DMS153 (cell line): ENCODE measurements around the gene IGSF11.
"Not testable (repeated sequence)": the region's sequence is repeated elsewhere in the genome, so short reads cannot be mapped to it uniquely, and the experiment has no call there.

ENCODE experiments used
- DNase-seq: peaks from one replicate; lab custom pipeline; 2025; lab: John Stamatoyannopoulos, UW

Gene IGSF11, protein sequence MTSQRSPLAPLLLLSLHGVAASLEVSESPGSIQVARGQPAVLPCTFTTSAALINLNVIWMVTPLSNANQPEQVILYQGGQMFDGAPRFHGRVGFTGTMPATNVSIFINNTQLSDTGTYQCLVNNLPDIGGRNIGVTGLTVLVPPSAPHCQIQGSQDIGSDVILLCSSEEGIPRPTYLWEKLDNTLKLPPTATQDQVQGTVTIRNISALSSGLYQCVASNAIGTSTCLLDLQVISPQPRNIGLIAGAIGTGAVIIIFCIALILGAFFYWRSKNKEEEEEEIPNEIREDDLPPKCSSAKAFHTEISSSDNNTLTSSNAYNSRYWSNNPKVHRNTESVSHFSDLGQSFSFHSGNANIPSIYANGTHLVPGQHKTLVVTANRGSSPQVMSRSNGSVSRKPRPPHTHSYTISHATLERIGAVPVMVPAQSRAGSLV

DNA sequence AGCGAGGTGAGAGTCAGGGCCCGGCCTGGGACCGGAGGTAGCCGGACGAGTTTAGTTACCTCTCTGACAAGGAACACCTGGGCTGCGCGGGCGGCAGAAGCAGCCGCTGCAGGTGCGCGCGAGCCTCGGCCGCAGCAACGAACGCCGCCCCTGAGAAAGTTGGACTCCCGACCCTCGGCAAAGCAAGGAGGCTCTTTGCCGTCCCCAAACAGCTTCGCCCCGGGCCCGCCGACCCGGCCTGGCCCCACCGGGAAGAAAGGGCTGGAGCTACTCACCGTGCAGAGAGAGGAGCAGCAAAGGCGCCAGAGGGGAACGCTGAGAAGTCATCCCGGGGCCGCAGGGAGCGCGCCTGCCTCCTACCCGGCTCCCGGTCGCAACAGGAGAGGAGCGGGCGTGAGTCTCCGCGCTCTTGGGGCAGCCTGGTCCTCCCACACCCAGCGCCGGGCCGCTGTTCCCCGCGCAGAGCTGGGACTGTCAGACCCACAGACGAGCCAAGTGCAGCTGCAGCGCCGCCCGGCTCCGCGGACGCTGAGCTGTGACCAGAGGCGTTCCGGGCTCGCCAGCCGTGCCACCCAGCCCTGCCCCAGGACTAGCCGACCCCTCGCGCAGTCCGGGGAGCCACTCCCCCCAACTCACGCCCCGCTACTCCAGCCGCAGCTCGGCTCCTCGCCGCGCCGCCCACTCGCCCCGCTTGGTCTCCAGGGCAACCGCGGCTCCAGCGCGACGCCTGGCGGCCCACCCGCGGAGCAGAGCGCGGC lies at the start of gene IGSF11:
Gene IGSF11, minus strand, starts transcription at position 591 of the 758 bp plus-strand sequence. Its CDS starts 264 bp downstream, at position 327.
- peak; percentile 50 for DNase-seq

DNA sequence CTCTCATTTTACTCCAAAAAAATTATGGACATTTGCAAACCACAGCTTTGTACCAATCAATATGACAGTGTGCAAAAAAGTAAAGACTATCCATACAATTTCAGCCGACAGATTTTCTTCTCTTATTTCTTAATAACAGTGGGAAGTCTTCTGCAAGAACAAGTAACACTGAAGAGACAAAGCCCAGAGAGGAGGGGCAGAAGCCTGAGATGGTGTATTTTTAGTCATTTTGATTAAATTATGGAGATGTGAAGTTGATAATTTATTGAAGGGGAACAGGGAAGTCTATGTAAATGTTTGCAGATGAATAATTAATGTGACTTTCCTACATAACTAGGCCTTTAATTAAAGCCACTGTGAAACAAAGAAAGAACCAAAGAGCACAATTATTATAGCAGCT lies 45.7 kb upstream of the IGSF11 start:
- DNase-seq = no peak

DNA sequence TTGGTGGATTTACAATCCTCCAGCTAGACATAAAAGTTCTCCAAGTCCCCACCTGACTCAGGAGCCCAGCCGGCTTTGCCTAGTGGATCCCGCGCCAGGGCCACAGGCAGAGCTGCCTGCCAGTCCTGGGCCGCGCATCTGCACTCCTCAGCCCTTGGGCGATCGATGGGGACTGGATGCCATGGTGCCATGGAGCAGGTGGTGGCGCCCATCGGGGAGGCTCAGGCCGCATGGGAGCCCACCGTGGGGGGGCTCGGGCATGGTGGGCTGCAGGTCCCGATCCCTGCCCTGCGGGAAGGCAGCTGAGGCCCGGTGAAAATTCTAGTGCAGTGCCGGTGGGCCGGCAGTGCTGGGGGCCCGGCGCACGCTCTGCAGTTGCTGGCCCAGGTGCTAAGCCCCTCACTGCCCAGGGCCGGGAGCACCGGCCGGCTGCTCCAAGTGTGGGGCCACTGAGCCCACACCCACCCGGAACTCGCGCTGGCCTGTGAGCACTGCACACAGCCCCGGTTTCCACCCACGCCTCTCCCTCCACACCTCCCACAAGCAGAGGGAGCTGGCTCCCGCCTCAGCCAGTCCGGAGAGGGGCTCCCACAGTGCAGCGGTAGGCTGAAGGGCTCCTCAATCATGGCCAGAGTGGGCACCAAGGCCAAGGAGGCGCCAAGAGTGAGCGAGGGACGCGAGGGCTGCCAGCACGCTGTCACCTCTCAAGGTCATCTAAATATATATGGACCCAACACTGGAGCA lies 38.8 kb upstream of the IGSF11 start:
- DNase-seq = no peak

DNA sequence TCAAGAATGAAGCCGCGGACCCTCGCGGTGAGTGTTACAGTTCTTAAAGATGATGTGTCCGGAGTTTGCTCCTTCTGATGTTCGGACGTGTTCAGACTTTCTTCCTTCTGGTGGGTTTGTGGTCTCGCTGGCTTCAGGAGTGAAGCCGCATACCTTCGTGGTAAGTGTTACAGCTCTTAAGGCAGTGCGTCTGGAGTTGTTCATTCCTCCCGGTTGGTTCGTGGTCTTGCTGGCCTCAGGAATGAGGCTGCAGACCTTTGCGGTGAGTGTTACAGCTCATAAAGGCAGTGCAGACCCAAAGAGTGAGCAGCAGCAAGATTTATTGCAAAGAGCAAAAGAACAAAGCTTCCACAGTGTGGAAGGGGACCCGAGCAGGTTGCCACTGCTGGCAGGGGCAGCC lies 37.8 kb upstream of the IGSF11 start:
- DNase-seq = not testable (repeated sequence)

DNA sequence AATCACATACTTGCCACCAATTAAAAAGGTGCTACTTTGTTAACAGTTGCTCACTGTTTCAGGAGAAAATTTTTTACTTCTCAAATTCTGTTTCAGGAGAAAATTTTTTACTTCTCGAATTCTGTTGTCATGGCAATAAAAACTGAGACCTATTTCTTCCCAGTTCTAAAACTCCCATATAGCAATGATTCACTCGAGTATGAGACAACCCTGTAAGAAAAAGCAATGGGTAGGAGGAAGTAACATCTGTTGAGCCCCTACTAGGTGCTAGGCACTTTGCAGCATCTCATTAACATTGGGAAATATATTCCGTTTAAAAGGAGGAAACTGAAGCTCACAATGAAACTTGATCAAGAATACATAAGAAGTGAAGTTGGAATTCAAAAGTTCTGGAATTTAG lies 35.1 kb upstream of the IGSF11 start:
- no peak for DNase-seq

DNA sequence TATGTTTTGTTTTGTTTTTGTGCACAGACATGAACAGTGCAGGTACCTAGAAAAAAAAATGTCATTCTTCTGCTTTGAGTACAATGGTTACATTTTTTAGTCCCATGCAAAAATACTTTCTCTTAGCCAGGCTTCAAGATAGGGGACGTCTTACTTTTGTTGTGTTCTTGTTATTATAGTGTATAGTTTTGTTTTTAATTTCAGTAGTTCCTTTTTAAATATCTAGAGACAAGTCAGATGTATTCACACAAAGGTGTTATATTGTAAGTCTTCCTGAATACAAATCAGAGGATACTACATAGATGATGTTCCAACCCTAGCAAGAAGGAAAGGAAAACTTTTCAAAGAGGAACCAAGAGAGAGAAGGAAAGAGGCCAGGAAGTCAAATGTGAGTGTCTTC lies 28.8 kb upstream of the IGSF11 start:
- no peak for DNase-seq

DNA sequence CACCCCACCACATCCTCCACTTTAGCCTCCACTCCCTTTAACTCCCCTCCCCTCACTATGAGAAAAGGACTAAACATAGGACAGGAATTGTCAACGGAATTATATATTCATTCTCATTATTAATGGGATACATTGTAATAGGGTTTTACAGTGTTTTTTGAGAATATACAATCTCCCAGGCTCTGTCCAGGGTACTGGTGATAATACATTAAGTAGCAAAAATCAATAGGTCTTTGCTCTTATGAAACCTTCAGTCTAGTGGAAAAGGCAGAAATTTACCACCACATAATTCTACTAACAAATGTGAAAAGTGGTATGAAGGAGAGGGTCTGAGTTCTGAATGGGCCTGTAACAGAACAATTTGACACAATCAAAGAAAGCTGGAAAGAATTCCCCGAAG lies 28.2 kb upstream of the IGSF11 start:
- DNase-seq = no peak

DNA sequence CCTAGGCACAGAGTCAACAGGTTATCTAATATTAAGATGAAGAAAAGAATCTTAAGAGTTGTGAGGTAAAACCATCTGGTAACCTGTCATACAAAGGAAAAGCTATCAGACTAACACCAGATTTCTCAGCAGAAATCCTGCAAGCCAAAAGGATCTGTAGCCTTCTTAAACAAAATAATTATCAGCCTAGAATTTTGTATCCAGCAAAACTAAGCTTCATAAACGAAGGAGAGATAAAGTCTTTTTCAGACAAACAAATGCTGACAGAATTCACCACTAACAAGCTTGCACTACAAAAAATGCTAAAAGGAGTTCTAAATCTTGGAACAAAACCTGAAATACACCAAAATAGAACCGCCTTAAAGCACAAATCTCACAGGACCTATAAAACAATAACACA lies 9.9 kb upstream of the IGSF11 start:
- no peak for DNase-seq

DNA sequence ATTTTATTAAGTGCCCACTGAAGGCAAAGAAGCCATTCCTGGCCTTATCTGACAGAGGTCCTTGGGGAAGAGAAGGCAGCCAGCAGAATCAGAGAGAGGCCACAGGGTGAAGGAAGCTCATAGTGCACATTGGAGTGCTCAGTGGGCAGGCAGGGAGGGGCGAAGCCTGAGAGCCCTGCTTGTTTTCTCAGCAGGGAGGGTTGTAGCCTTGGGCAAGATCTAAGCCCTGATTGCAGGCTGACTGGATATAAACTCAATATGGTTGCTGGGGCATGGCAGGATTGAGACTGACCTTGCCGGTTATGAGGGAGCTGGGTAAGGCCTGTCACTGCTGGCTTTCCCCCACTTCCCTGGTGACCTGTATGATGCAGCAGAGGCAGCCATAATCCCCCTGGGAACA lies 7.5 kb upstream of the IGSF11 start:
- DNase-seq = no peak

DNA sequence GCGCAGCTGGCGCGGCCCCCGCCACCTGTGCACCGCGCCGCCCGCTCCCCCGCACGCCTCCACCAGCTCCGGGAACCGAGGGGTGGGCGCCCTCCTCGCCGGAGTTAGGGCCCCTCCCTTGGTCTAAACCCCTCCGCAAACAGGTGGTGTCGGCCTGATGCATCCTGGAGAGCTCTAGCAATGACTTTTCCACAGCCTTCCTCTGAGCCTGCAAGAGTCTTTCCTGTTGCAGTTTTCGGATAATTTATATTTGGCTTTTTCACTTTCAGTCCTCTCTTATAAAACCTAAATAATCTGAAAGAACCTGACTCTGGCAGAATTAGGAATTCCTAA lies 334 bp upstream of the IGSF11 start:
- DNase-seq = no peak

DNA sequence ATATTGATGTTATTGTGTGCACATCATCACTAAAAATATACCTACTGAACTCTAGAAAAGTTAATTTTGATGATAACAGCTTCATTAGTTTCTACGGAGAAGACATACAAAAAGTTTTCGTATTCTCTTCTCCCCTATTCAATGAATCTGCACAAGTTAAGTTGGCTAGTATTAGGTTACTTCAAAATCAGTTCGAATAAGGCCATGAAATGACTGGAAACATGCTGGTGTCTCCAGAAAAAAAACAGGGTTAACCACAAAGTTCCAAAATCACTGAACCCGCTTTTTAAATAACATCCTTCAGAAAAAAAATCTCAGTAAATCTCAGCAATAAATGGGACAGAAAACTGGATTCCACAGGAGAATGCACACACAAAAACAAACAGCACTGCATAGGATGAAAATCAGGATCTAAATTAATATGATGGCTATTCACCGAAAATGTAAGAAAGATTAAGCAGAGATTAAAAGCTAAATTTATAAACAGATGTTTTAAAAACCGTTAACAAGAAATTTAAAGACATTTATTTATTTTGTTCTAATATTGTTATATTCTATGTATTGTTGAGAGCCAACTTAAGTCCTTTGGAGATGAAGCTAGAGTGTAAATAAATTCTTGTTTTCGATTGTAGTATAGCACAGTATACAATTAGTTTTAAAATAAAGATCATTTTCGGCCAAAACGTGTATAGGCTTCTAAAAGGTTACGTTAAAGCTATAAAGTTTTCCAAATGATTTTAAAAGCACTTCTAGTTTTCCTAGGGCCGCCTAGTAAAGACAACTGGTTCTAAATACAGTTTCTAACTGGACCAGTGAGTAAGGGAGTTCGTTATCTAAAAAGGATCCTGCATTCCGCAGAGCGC lies 1.0 kb downstream of the IGSF11 start:
- DNase-seq = no peak

DNA sequence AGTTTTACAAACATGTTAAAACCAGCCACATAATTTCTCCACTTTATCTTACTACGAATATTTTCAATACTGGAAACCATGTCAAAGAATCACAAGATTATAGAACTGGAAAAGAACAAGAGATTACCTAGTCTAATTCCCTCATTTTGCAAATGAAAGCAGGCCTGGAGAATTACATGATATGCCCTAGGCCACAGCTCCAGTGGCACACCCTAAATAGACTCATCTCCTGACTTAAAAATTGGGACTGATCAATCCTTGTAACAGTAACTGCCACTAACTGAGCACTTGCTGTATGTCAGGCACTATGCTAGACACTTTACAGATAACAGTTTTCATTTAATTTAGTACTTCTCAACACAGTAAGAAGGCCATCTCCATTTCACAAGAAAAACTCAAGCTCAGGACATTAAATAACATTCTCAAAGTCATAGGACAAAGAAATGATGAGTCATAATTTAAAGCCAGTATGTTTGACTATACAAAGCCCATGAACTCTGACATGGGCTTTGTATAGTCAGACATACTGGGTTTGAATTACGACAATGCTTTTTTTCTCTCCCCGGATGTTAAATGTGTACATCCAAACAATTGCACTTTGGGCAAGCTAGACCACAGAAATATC lies 9.4 kb downstream of the IGSF11 start:
- no peak for DNase-seq

DNA sequence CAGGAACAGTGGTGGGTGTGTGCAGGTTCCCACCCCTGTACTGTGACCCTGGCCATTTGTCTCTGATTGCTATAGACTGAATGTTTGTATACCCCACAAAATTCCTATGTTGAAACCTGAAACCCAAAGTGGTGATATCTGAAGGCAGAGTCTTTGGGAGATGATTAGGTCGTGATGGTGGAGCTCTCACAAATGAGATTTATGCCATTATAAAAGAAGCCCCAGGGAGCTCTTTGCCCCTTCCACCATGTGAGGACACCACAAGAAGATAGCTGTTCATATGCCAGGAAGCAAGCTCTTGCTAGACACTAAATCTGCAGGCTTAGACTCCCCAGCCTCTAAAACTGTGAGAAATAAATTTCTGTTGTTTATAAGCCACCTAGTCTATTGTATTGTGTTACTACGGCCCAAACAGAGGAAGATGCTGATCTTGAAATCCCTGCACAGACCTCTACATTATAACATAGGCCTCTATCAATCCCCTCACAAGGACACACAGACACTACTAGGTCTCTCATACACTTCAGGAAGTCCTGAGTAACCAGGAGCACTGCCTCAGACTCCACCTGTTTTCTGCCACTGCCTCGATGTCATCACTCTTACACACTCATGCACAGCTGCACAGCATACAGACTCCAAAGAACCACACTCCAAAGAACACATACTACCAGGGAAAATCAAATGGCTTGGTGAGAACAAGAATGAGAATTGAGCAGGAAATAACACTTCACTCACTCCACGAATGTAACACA lies 14.7 kb downstream of the IGSF11 start:
- DNase-seq = no peak

DNA sequence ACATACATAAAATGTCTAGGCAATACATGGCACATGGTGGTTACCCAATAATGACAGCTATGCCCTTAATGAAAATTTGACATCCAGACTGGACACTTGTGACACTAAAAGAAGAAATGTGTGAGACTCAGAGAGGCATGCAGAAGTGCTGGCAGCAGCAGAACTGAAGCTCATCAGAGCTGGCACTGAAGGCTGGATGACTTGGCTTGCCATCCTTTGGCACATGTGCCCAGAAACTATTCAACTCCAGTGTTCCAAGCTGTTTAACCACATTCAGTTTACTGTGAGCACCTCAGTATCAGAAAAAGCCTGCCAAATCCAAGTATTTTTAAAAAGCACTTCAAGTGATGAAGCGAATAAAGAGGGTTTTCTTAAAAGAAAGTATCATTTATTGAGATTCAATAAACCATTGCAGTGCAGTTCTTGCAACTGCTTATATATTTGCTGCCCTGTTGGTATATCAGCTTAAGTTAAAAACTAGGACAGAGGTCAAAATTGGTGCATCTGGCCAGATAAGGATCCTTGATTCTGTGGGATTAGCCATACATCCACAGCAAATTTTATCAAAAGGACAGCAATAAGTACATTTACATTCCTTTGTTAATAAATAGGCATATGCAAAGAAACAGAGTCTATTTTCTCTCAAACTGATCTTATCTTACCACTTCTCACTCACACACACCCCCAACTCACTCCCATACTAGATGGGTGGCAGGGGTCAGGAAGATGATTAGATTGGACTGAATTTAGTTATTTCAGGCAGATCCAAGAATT lies 15.8 kb downstream of the IGSF11 start:
- no peak for DNase-seq

DNA sequence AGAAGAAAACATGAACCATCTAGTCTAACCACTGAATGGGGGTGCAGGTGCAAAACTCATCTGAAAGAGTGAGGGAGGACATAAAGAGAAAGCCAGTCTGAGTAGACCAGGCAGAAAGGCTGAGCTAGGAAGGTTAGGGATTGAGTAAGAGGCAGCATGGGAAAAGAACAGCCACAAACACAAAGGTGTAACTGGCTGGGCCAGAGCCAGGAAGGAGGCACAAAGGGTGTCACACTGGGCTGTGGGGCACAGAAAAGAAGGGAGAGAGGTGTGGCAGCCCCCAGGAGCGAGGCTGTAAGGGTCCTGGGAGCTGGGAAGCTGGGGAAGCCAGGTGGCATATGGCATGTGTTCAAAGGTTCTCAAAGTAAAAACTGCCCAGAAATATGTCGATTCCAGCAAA lies 18.7 kb downstream of the IGSF11 start:
- DNase-seq = no peak

DNA sequence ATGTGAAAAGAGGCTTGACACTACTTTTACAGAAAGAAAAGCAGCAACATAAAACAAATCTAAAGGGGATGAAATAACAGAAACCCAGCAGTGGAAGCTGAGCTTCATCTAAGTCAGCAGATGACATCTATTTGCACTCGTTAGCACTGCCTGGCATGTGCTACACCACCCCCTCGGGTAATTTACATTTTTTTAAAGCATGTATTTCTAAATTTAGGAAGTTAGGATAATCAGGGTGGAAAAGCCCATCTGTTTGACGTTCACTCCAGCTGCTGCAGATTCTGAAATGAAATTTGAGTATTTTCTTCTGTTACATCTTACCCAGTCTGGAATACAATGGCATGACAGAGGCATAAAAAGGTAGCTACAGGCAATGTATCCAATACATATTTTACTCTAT lies 20.7 kb downstream of the IGSF11 start:
- no peak for DNase-seq

DNA sequence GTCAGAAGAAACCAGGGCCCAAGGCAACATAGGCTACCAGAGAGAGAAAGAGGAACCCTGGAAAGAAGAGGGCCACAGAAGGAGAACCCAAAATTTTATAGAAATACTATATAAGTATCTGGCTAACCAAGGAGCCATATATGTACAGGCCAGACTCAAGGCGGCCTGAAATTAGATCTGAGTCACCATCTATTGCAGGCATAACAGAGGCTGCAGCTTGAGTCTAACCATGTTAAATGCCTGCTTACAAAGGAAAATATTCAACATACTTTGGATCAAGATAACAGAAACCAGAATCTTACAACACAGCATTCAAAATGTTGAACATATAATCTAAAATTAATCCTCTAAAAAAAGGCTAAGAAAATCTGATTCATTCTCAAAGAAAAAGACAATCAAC lies 23.1 kb downstream of the IGSF11 start:
- no peak for DNase-seq

DNA sequence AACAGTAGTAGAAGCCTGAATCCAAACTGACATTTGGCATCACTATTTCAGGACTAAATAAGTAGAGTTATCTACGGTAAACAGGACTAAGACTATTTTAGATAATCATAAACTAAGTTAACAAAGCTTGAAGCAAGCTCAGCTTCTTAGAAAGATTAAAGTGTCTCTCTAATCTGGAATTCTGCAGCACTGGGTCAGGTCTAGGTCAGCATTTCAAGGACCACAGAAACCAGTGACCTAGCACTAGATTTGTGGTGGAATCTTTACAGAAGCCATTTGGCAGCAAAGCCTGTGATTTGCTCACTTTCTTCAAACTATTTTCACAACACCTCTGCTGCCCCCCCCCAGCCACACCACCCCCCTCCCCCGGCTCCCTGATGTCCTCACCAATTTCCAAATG lies 37.5 kb downstream of the IGSF11 start:
- DNase-seq = no peak

DNA sequence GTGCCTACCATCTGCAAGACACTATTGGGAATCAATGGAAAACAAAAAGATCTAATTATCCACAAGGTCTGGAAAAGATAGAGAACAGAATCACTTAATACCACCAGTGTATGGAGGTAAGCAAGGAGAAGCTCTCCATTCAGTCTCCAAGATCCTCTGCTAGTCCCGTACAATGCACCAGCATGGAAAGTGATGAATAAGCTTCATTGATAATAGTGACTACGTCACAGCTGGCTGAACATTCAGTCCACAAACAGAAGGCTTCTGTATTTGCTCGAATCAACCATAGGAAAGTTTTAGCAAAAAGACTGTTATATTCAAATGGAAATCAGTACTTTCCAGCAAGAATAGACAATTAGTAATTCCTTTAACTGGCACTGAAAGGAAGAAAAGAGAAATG lies 42.9 kb downstream of the IGSF11 start:
- no peak for DNase-seq
